BLaER1 (cell line): ENCODE data around the gene NPFF.
A peak's percentile ranks its signal among the peaks of the same experiment; 100 is the strongest.

Source experiments
- H3K27ac ChIP-seq: shearing (Covaris generic); formaldehyde crosslinking; 2 replicates; pipeline ENCODE4 v1.8.1; 2022
- H3K27me3 ChIP-seq: shearing (Covaris generic); formaldehyde crosslinking; 2 replicates; pipeline ENCODE4 v1.8.1; 2022
- H3K36me3 ChIP-seq: shearing (Covaris generic); formaldehyde crosslinking; 2 replicates; pipeline ENCODE4 v1.8.1; 2022
- H3K4me1 ChIP-seq: shearing (Covaris generic); formaldehyde crosslinking; 2 replicates; pipeline ENCODE4 v1.8.1; 2022
- H3K4me2 ChIP-seq: shearing (Covaris generic); formaldehyde crosslinking; 2 replicates; pipeline ENCODE4 v1.8.1; 2022
- H3K4me3 ChIP-seq: shearing (Covaris generic); formaldehyde crosslinking; 2 replicates; pipeline ENCODE4 v1.8.1; 2022
- H3K9ac ChIP-seq: shearing (Covaris generic); formaldehyde crosslinking; 2 replicates; pipeline ENCODE4 v1.8.1; 2022
- H3K9me3 ChIP-seq: shearing (Covaris generic); formaldehyde crosslinking; 2 replicates; pipeline ENCODE4 v1.8.1; 2022
- H4K20me1 ChIP-seq: shearing (Covaris generic); formaldehyde crosslinking; 2 replicates; pipeline ENCODE4 v1.8.1; 2022
- Cebpa-rat ChIP-seq: shearing (Covaris generic); IDR thresholded peaks from 2 replicates; pipeline ENCODE4 v1.8.1; 2022

NPFF gene

GRCh38 chr12:53504004-53504920 is 3.0 kb downstream of the NPFF start:
- Histone ChIP-seq H3K4me3 (no peak overlapping the region), H3K36me3 (peaks cover 53% of the 10 kb centered on the region), H3K4me2 (no peak overlapping the region), H3K4me1 (peaks cover 37% of the 10 kb centered on the region), H3K27ac (no peak overlapping the region), H4K20me1 (no peaks in the 10 kb centered on the region), H3K27me3 (no peaks in the 10 kb centered on the region), H3K9ac (0 out of 2 replicates have a peak overlapping the region, but pooled peaks have one; percentile 15), H3K9me3 (no peaks in the 10 kb centered on the region)
- no peak for TF ChIP-seq Cebpa-rat

GRCh38 chr12:53502983-53503728 is 4.1 kb downstream of the NPFF start:
- Histone ChIP-seq H3K4me3 (no peak overlapping the region), H3K4me1 (peaks cover 35% of the 10 kb centered on the region), H4K20me1 (no peaks in the 10 kb centered on the region), H3K36me3 (peaks cover 53% of the 10 kb centered on the region), H3K9ac (peak overlapping the region; percentile 35; the same call in 1 of the 2 replicates), H3K9me3 (no peaks in the 10 kb centered on the region), H3K4me2 (peak overlapping the region; percentile 99), H3K27me3 (no peaks in the 10 kb centered on the region), H3K27ac (no peak overlapping the region)
- no peak for TF ChIP-seq Cebpa-rat

- Histone ChIP-seq H3K27me3 (no peaks in the 10 kb centered on the region), H3K27ac (peak overlapping the region; percentile 96), H3K4me1 (peaks cover 43% of the 10 kb centered on the region), H3K4me2 (peak overlapping the region; percentile 99), H3K9me3 (no peaks in the 10 kb centered on the region), H3K4me3 (peak overlapping the region; percentile 73), H3K9ac (peak overlapping the region; percentile 95), H4K20me1 (no peaks in the 10 kb centered on the region), H3K36me3 (peaks cover 50% of the 10 kb centered on the region)
- TF ChIP-seq Cebpa-rat: no peak
Measured at GRCh38 chr12:53502331-53502730, 5.0 kb downstream of the NPFF start.

GRCh38 chr12:53501615-53502181 is 5.6 kb downstream of the NPFF start:
- H3K27ac ChIP-seq: peak overlapping the region; percentile 96
- no peaks in the 10 kb centered on the region for H3K9me3 ChIP-seq

GRCh38 chr12:53500776-53501614 is 6.3 kb downstream of the NPFF start, which contains the start of gene TARBP2:
TARBP2 (plus strand) TSS chr12:53501283; CDS start chr12:53501409, 126 bp downstream.
- Histone ChIP-seq H4K20me1 (no peaks in the 10 kb centered on the region), H3K9me3 (no peaks in the 10 kb centered on the region), H3K4me1 (peaks cover 56% of the 10 kb centered on the region), H3K9ac (peak within 1 kb of the TSS; percentile 95), H3K4me3 (peak within 1 kb of the TSS; percentile 73), H3K36me3 (peaks cover 40% of the 10 kb centered on the region), H3K27ac (peak within 1 kb of the TSS; percentile 96), H3K27me3 (no peaks in the 10 kb centered on the region), H3K4me2 (peak within 1 kb of the TSS; percentile 99)
- TF ChIP-seq Cebpa-rat: no peak

More at GRCh38 chr12:53501615-53502181, 5.6 kb downstream of the NPFF start:
- H3K36me3 ChIP-seq: peaks cover 47% of the 10 kb centered on the region
- peak overlapping the region; percentile 95 for H3K9ac ChIP-seq
- peak overlapping the region; percentile 99 for H3K4me2 ChIP-seq
- peak overlapping the region; percentile 73 for H3K4me3 ChIP-seq
- TF ChIP-seq Cebpa-rat: no peak
- no peaks in the 10 kb centered on the region for H3K27me3 ChIP-seq
- peaks cover 49% of the 10 kb centered on the region for H3K4me1 ChIP-seq
- no peaks in the 10 kb centered on the region for H4K20me1 ChIP-seq

- H3K4me1 ChIP-seq: peaks cover 62% of the 10 kb centered on the region
- H3K9me3 ChIP-seq: no peaks in the 10 kb centered on the region
- peak overlapping the region; percentile 99 for H3K4me2 ChIP-seq
- peak; percentile 80 for TF ChIP-seq Cebpa-rat
- H4K20me1 ChIP-seq: no peaks in the 10 kb centered on the region
- H3K27ac ChIP-seq: peak overlapping the region; percentile 96
- no peaks in the 10 kb centered on the region for H3K27me3 ChIP-seq
- peak overlapping the region; percentile 95 for H3K9ac ChIP-seq
- H3K36me3 ChIP-seq: peaks cover 32% of the 10 kb centered on the region
- peak overlapping the region; percentile 73 for H3K4me3 ChIP-seq
Measured at GRCh38 chr12:53500142-53500775, 7.0 kb downstream of the NPFF start.

- Histone ChIP-seq H3K4me1 (peaks cover 69% of the 10 kb centered on the region), H4K20me1 (no peaks in the 10 kb centered on the region), H3K4me3 (peak within 1 kb of the TSS; percentile 73), H3K27me3 (no peaks in the 10 kb centered on the region), H3K36me3 (peaks cover 25% of the 10 kb centered on the region), H3K9me3 (no peaks in the 10 kb centered on the region), H3K9ac (peak within 1 kb of the TSS; percentile 95), H3K4me2 (peak within 1 kb of the TSS; percentile 99), H3K27ac (peak within 1 kb of the TSS; percentile 96)
- TF ChIP-seq Cebpa-rat: no peak
Measured at GRCh38 chr12:53499266-53500141, 7.8 kb downstream of the NPFF start, which contains the start of gene MAP3K12. MAP3K12 (minus strand) TSS chr12:53499458; CDS start chr12:53487391, 12,067 bp downstream.
